Neural progenitor cell (in vitro differentiated cells): ENCODE measurements around the gene PPP2R5D. TPM values are rescaled to one million over a fixed set of nuclear protein-coding genes. Genes with fewer than 3 reads are reported as not detected.

Source experiments
- DNase-seq: peaks from one replicate; pipeline ENCODE4 v3.0.0-alpha.2; 2016; ENCODE audit warnings: low spot score
- H2AFZ ChIP-seq: fragments of 200-600 bp; sonication (generic); replicated peaks from 2 replicates; pipeline ENCODE4 v1.6.1; 2016; ENCODE audit warnings: antibody characterized with exemption
- H3F3A ChIP-seq: fragments of 200-600 bp; sonication (generic); 2 replicates; pipeline ENCODE4 v1.6.1; 2016; ENCODE audit warnings: antibody characterized with exemption, low read depth
- H3K27ac ChIP-seq: fragments of 200-600 bp; sonication (generic); 2 replicates; pipeline ENCODE4 v1.5.1; 2016; ENCODE audit warnings: mild to moderate bottlenecking
- H3K27me3 ChIP-seq: fragments of 200-600 bp; sonication (generic); 2 replicates; pipeline ENCODE4 v1.6.1; 2016; ENCODE audit warnings: mild to moderate bottlenecking, moderate library complexity
- H3K36me3 ChIP-seq: fragments of 200-600 bp; sonication (generic); 2 replicates; pipeline ENCODE4 v1.5.1; 2016
- H3K4me1 ChIP-seq: fragments of 200-600 bp; sonication (generic); 2 replicates; pipeline ENCODE4 v1.6.1; 2016; ENCODE audit warnings: mixed run types
- H3K4me2 ChIP-seq: fragments of 200-600 bp; sonication (generic); 2 replicates; pipeline ENCODE4 v1.6.1; 2016
- H3K4me3 ChIP-seq: fragments of 200-600 bp; sonication (generic); 2 replicates; pipeline ENCODE4 v1.5.1; 2016
- H3K79me2 ChIP-seq: fragments of 200-600 bp; sonication (generic); 2 replicates; pipeline ENCODE4 v1.6.1; 2016; ENCODE audit warnings: low read depth
- H3K9ac ChIP-seq: fragments of 200-600 bp; sonication (generic); 2 replicates; pipeline ENCODE4 v1.6.1; 2016
- H3K9me3 ChIP-seq: fragments of 200-600 bp; sonication (generic); 2 replicates; pipeline ENCODE4 v1.5.1; 2016; ENCODE audit warnings: low read depth
- H4K20me1 ChIP-seq: fragments of 200-600 bp; sonication (generic); 2 replicates; pipeline ENCODE4 v1.6.1; 2016; ENCODE audit warnings: low read depth
- H3K27ac Mint-ChIP-seq: 3 replicates; pipeline ENCODE4 v1.8.0; 2021; ENCODE audit warnings: mixed read lengths
- H3K27me3 Mint-ChIP-seq: 2 replicates; pipeline ENCODE4 v1.8.0; 2022; ENCODE audit warnings: low read depth, mild to moderate bottlenecking, inconsistent platforms, moderate library complexity, mixed read lengths; ENCODE audit not compliant: insufficient read depth
- H3K36me3 Mint-ChIP-seq: 3 replicates; pipeline ENCODE4 v1.8.0; 2021; ENCODE audit warnings: mixed read lengths
- H3K4me1 Mint-ChIP-seq: 3 replicates; pipeline ENCODE4 v1.8.0; 2021; ENCODE audit warnings: mixed read lengths
- H3K4me3 Mint-ChIP-seq: 3 replicates; pipeline ENCODE4 v1.8.0; 2021; ENCODE audit warnings: mild to moderate bottlenecking, moderate library complexity, mixed read lengths
- H3K9me3 Mint-ChIP-seq: 3 replicates; pipeline ENCODE4 v1.8.0; 2020; ENCODE audit warnings: mixed read lengths
- EZH2 ChIP-seq: fragments of 200-600 bp; sonication (generic); IDR thresholded peaks from 2 replicates; pipeline ENCODE4 v1.6.1; 2017; ENCODE audit warnings: antibody characterized with exemption, mild to moderate bottlenecking, moderate library complexity
- EZH2phosphoT487 ChIP-seq: fragments of 200-600 bp; sonication (generic); IDR thresholded peaks from 2 replicates; pipeline ENCODE4 v1.6.1; 2017; ENCODE audit warnings: antibody characterized with exemption
- total RNA-seq: library from RNA; depleted of rRNA; stranded (reverse); fragments of >200 nt; gene quantifications from 2 replicates; pipeline ENCODE4 v1.2.3, GENCODE V29; 2015; ENCODE audit warnings: low replicate concordance
- TF ChIP-seq, protein P1 (sequence below): fragments of 200-600 bp; sonication (generic); IDR thresholded peaks from 2 replicates; pipeline ENCODE4 v1.5.1; 2017; ENCODE audit warnings: antibody characterized with exemption, mild to moderate bottlenecking

The PPP2R5D gene
- total RNA-seq, 1 donor from 2014 or later = 75.0 TPM

DNA sequence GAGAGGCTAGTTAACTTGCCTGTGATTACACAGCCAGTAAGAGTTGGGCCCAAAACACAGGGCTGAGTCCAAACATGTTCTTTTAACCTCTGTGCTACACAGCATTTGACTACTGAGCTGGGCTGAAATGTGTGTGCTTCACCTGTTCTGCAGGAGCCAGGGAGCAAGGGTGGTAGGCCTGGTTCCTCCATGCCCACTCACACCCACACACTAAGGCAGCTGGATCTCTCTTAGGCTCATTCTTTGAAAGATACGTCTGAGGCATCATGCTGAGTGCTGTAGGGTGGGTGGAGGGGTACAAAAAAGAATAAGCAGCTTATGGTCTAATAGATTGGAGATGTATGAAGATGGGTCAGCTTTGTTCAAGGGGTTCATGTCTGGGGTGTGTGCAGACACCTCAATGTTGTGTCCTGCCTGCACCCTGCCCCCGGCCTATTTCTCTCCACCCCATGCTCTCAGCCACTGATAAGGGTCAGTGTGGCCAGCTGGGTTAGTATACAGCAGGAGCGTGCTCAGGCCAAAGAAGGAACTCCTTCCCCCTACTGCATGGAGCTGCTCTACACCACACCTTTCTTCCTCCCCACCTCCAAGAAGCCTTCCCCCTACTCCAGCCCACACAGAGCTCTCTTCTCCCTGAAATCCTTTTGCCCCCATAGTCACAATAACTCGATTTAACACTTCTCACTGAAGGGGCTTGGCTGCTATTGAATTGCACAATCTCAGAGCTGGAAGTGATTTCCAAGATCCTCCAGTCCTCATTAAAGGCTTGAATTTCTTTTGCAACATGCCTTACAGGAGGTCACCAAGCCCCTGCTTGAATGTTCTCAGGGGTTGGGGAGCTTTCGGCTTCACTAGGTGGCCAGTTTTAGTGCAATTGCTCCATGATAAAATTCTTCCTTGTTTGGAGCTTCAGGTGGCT is 3.4 kb downstream of the PPP2R5D start:
- H3K27me3 Mint-ChIP-seq = no peaks in the 10 kb centered on the region
- Histone ChIP-seq H3K4me1 (peaks cover 11% of the 10 kb centered on the region), H3K4me2 (no peak overlapping the region), H2AFZ (no peak overlapping the region), H3K9ac (peak overlapping the region; percentile 51), H3K4me3 (no peak overlapping the region), H3K79me2 (peaks cover 30% of the 10 kb centered on the region), H3K27me3 (no peaks in the 10 kb centered on the region), H3K36me3 (no peaks in the 10 kb centered on the region), H4K20me1 (peaks cover 42% of the 10 kb centered on the region), H3F3A (peaks cover 9% of the 10 kb centered on the region), H3K9me3 (no peaks in the 10 kb centered on the region), H3K27ac (no peak overlapping the region)
- H3K36me3 Mint-ChIP-seq = peaks cover 12% of the 10 kb centered on the region
- H3K9me3 Mint-ChIP-seq = no peaks in the 10 kb centered on the region
- H3K4me3 Mint-ChIP-seq = no peak overlapping the region
- H3K4me1 Mint-ChIP-seq = peaks cover 38% of the 10 kb centered on the region
- H3K27ac Mint-ChIP-seq = no peak overlapping the region
- no peak for DNase-seq
- TF ChIP-seq, protein P1, sequence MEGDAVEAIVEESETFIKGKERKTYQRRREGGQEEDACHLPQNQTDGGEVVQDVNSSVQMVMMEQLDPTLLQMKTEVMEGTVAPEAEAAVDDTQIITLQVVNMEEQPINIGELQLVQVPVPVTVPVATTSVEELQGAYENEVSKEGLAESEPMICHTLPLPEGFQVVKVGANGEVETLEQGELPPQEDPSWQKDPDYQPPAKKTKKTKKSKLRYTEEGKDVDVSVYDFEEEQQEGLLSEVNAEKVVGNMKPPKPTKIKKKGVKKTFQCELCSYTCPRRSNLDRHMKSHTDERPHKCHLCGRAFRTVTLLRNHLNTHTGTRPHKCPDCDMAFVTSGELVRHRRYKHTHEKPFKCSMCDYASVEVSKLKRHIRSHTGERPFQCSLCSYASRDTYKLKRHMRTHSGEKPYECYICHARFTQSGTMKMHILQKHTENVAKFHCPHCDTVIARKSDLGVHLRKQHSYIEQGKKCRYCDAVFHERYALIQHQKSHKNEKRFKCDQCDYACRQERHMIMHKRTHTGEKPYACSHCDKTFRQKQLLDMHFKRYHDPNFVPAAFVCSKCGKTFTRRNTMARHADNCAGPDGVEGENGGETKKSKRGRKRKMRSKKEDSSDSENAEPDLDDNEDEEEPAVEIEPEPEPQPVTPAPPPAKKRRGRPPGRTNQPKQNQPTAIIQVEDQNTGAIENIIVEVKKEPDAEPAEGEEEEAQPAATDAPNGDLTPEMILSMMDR = no peak
- TF ChIP-seq EZH2 (no peak), EZH2phosphoT487 (no peak)

- no peak overlapping the region for H3K4me3 Mint-ChIP-seq
- H3K36me3 ChIP-seq = no peaks in the 10 kb centered on the region
- no peak overlapping the region for H3K27ac Mint-ChIP-seq
These were observed 4.2 kb downstream of the PPP2R5D start for GRCh38 chr6:42988486-42989020.

DNA sequence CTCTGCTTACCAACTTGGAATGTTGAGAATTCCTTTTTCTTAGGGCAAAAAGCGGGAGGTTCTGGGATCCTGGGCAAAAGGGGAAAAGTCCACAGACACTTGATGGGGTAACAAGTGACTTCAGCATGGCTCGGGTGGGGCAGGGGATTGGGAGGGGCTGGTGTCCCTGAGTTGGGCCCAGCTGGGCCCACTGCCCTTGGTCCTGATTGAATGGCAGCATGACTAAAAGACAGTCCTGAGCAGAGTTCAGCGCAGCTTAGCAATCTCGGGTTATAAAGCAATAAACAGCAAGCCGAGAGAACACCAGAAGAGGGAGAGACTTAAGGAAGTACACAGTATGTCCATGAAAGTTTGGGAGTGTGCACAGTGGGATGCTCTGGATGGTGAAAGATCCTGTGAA is 5.6 kb downstream of the PPP2R5D start:
- no peak overlapping the region for H3K27ac Mint-ChIP-seq
- peaks cover 42% of the 10 kb centered on the region for H4K20me1 ChIP-seq
- no peaks in the 10 kb centered on the region for H3K36me3 ChIP-seq
- H3K36me3 Mint-ChIP-seq = peaks cover 16% of the 10 kb centered on the region
- H3K27me3 ChIP-seq = no peaks in the 10 kb centered on the region
- no peaks in the 10 kb centered on the region for H3K9me3 ChIP-seq
- peaks cover 27% of the 10 kb centered on the region for H3K79me2 ChIP-seq
- H3K27me3 Mint-ChIP-seq = no peaks in the 10 kb centered on the region
- peaks cover 31% of the 10 kb centered on the region for H3K4me1 Mint-ChIP-seq
- H3K9me3 Mint-ChIP-seq = no peaks in the 10 kb centered on the region
- H2AFZ ChIP-seq = no peak overlapping the region
- TF ChIP-seq EZH2 (no peak), EZH2phosphoT487 (no peak)
- TF ChIP-seq, protein P1 = no peak
- no peaks in the 10 kb centered on the region for H3F3A ChIP-seq
- H3K4me1 ChIP-seq = peaks cover 11% of the 10 kb centered on the region
- no peak overlapping the region for H3K4me3 ChIP-seq
- no peak overlapping the region for H3K4me3 Mint-ChIP-seq
- no peak for DNase-seq
- H3K9ac ChIP-seq = no peak overlapping the region
- no peak overlapping the region for H3K4me2 ChIP-seq
- H3K27ac ChIP-seq = no peak overlapping the region

More at GRCh38 chr6:42988486-42989020, 4.2 kb downstream of the PPP2R5D start:
- Histone ChIP-seq H3K27ac (no peak overlapping the region), H3K79me2 (peaks cover 30% of the 10 kb centered on the region), H3K9ac (no peak overlapping the region), H3K9me3 (no peaks in the 10 kb centered on the region), H3K27me3 (no peaks in the 10 kb centered on the region), H3K4me2 (no peak overlapping the region), H4K20me1 (peaks cover 42% of the 10 kb centered on the region), H3F3A (peaks cover 5% of the 10 kb centered on the region), H2AFZ (no peak overlapping the region), H3K4me1 (peaks cover 11% of the 10 kb centered on the region), H3K4me3 (no peak overlapping the region)
- Mint-ChIP-seq H3K36me3 (peaks cover 14% of the 10 kb centered on the region), H3K4me1 (peaks cover 37% of the 10 kb centered on the region), H3K9me3 (no peaks in the 10 kb centered on the region), H3K27me3 (no peaks in the 10 kb centered on the region)
- TF ChIP-seq, protein P1 = no peak
- TF ChIP-seq EZH2phosphoT487 = no peak
- no peak for TF ChIP-seq EZH2
- no peak for DNase-seq
